ENCODE results near the gene AXIN1.
"Not testable (repeated sequence)": the region's sequence is repeated elsewhere in the genome, so short reads cannot be mapped to it uniquely, and the experiment has no call there.

Gene AXIN1

DNA sequence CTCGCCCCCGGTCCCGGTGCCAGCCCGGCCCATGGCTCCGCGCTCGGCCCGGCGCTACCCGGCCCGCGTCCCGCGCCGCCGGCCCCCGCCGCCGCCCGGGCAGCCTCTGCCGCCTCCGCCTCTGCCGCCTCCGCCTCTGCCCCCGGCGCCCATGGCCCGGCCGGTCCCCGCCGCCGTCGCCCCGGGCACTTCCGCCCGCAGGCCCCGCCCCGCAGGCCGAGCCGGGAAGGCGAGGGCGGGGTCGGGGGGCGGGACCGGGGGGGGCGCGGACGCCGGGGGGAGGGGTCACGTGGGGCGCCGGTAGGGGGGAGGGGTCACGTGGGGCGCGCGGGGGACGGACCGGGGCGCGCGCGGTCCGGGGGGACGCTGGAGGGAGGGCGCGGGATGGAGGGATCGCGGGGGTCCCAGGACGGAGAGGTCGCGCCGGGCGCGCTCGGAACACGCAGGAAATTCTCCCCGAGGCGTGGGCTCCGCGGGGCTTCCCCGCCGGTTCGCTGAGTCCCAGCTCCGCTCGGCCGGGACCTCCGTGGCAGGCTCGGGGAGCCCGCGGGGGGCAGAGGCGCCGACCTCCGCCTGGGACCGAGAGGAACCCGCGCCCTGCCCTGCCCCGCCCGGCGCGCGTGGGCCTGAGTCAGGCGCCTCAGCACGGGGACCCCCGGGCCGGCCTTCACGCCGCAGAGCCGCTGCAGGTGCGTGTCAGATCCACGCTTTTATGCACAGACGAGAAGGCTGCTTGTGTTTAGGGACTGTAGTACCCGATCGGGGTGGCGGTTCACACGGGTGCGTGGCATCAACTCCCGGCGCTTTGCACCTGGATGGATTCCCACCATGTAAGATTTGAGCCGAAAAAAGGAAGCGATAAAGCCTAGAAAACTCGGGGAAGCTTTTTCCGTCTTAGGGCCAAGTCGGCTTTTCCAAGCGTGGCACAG is 29.5 kb upstream of the AXIN1 start, which contains the start of gene PGAP6:
PGAP6 (minus strand) TSS at position 190 of the 929 bp plus-strand sequence; CDS start at position 33, 157 bp downstream.
- peak in 46 of 58 donors; percentile 11 to 76 (median 58) for DNase-seq

DNA sequence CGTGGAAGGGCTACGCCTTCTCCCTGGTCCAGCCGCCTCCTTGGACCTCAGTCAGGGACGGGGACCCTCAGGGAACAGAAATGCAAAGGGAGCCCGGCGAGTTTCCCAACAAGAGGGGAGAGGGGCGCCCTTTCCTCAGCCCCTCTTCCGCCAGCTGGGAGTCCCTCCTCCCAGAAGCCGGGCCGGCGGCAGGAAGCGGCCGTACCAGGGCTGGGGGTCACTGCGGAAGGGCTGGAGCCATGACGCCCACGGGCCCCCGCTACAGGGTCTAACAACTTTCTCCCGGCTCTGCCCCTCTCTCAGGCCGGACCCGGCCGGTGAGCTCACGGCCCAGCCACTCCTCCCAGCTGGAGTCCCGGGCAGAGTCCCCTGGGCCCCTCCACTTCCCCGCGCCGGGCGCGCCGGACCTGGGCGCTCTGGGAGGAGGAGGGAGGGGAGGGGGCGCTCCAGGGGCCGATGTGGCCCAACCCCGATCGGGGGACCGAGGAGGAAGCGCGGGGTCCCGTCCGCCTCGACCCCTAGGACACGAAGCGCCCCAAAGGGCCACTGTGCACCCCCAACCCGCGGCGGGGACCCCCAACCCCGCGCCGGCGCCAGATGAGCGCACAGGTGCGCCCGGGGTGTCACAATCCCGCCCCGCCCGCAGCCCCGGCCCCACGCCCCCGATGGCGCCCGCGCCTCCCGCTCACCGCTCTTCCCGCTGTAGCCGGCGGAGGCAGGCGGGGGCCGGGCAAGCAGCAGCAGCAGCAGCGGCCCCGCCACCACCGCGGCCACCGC is 28.7 kb upstream of the AXIN1 start:
- DNase-seq: no peak

DNA sequence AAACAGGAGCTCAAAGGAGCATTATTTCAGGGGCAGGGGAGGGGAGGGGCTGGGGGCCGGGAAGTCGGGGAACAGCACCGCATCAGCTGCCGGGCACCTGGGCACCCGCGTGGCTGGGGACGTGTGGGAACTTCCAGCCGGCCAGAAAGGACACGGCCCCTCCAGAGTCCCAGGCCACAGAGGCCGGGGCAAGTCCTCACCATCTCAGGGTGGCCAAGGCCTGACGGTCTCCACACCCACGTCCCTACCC is 28.2 kb upstream of the AXIN1 start:
- DNase-seq: no peak

DNA sequence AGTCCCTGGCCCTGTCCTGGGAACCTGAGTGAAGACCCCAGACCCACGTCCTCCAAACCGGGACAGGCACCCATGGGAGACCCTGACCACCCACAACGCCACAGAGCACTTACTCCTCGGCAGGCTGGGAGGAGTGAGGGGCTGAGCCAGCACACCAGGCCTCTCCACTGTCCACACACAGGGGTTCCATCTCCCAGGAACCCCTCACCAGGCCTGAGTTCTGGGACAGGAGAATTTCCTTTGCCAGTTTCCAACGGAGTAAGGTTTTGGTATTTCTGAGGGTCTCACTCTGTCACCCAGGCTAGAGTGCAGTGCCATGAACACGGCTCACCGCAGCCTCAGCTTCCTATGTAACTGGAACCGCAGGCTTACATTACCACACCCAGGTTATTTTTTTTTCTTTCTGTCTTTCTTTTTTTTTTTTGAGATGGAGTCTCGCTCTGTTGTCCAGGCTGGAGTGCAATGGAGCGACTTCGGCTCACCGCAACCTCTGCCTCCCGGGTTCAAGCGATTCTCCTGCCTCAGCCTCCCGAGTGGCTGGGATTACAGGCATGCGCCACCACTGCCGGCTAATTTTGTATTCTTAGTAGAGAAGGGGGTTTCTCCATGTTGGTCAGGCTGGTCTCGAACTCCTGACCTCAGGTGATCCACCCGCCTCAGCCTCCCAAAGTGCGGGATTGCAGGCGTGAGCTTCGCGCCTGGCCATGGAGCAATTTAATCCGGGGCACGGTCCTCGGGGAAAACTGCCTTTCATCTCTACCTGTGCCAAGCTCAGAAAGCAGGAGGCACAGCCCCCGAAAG is 27.6 kb upstream of the AXIN1 start:
- no peak for DNase-seq

DNA sequence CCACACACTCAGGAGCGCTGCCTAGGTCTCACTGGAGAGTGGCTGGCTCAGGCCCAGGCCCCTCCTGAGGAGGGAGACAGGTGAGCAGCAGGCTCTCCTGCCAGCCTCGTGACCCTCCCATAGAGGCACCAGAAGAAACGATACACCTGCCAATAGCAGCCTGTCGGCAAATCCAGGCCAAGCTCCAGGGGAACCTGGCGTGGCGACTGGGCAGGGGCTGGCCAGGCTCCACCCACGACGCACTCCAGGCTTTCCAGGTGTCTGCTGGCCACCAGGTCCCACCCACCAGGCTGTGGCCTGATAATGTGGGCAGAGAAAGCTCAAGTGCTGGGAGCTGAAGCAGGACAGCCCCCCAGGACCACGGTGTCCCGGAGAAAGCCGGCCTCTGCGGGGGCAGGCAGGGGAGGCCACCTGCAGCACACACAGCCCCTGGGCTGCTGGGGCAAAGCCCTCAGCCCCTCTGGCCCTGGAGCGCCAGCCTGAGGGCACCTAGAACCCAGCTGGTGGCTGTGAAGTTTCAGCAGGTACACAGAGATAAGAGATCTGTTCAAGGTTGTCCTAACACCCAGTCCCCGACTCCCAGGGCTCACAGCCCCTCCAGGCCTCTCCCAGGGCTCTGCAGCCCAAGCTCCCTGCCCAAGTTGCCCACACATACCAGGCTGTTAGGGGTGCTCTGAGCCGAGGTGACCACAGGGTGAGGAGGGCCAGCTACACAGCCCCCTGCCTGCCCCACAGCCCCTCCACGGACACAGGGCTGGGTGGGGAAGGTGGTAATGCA is 26.8 kb upstream of the AXIN1 start:
- DNase-seq: no peak

DNA sequence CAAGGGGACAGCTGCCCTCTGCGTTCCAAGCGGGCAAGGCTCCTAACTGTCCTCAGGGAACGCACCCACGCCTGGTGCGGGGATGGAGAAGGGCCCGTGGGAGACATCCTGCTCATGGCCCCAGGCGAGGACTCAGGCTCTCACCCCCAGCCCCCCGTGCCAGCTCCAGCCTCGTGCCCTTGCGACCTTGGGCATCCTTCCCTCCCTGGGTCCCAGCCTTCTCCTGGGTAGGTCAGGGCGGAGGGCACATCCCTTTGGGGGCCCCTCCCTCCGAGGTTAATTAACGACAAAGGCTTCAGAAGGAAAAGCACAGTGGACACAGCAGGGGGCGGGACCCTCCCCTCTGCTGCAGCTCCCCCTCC is 26.3 kb upstream of the AXIN1 start:
- DNase-seq: no peak

DNA sequence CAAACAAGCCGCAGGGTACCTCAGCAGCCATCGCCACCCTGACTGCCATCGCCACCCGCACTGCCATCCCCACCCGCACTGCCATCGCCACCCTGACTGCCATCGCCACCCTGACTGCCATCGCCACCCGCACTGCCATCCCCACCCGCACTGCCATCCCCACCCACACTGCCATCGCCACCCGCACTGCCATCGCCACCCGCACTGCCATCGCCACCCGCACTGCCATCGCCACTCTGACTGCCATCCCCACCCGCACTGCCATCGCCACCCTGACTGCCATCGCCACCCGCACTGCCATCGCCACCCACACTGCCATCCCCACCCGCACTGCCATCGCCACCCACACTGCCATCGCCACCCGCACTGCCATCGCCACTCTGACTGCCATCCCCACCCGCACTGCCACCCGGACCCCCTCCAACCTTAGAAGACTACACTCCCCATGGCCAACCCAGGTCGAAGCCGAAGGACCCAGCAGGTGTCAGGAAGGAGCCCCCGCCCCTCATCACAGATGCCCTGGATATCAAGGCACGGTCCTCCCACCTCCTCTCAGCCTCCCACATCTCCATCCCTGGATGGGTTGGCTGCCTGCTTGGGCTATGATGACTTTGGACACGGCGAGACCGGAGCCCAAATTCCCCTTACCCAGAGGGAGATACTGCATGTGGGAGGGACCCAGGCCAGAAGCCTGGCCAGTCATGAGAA is 25.7 kb upstream of the AXIN1 start:
- DNase-seq: not testable (repeated sequence)

DNA sequence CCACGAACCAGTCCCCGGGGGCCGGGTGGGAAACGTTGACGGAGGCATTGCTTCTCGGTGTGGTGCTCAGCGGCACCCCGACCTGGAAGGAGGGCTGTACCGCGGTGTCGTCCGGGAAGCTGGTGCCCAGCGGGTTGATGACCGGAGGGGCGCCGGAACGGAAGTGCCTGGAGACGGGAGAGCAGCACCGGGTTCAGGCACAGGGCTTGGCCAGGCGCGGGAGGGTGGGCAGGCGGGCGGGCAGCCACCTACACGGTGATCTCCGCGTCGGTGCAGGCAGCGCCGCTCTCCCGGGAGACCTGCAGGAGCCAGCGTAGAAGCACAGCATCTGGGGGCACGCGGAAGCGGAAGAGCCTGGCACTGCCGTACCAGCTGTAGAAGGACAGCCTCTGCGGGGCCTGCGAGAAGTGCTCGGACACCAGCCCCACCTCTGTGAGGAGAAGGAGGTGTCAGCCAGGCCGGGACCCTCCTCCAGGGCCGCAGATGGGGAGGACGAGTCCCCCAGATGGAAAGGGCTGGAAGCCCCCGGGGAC is 25.0 kb upstream of the AXIN1 start:
- DNase-seq: no peak

DNA sequence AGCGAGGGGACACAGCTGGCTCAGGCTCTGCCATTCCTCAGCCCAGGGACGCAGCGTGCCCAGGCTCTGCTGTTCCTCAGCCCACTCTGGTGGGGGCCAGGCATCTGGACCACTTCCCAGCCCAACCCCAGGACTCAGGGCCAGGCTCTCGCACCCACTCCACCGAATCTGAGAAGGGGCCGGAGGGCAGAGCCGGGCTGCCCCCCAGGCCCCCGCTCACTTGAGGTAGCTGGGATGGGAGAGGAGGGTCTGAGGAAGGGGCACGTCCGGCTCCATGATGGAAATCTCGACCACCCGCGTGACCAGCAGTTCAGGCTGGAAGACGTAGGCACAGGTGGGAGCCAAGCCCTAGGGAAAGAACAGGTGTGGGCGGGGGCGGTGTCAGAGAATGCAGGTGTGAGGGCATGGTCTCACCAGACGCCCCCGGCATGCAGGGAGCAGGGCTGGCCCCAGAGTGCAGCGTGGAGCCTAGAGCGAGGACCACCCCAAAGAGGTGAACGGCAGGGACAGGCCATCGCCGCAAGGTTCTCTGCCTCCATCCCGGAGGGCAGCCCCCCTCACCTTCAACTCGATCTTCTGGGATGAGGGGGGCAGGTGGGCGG is 24.4 kb upstream of the AXIN1 start:
- DNase-seq: no peak

DNA sequence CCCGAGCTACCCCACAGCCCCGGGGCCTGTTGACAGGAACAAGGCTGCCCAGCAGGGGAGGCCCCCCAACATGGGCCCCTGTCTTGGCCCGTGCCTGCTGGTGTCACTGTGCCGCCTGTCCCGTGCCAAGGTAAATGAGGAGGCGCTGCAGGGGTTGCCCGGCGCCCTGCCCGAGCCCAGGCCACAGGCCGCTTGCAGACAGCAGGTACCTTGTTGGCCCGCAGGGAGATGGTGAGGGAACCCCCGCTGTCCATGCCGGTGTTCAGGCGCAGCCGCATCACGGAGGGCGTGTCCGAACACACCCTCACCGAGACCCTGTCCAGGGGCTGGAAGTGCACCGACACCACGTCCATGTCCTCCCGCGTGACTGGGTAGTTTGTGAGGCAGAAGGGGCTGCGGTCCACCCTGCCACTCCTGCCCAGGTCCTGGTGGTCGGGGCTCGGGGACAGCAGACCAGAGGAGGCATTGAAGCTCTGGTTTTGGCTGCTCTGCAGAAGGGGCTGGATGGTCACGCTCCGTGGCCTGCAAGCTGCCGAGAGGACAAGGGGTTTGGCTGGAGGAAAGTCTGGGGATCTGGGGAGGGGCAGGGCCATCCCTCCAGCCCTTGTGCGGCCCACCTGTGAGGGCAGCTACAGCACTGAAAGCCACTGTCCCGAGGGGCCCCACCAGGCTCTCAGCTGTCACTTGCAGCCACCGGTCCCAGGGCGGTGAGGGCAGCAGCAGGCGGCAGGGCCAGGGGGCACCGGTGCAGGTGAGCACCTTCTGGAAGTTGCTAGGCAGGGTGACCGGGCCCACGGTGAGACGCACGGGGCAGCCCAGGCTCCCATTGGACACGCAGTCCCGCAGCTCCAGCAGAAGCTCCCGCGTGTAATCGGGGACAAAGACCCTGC is 23.6 kb upstream of the AXIN1 start:
- DNase-seq: no peak

DNA sequence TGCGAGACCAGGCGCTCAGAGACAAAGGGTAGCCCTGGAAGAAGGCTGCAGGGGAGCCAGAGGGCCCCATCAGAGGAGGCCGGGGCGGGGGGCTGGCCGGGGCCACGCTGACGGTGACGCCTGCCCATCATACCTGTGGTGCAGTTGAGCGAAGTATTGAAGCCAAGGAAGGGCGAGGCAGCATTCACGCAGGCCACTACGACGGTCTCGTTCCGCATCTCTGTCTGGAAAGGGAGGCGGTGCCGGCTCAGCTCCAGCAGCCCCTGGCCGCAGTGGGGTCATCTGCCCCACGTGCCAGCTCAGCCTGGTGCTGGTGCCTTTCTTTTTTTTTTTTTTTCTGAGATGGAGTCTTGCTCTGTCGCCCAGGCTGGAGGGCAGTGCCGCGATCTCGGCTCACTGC is 22.7 kb upstream of the AXIN1 start:
- DNase-seq: no peak

DNA sequence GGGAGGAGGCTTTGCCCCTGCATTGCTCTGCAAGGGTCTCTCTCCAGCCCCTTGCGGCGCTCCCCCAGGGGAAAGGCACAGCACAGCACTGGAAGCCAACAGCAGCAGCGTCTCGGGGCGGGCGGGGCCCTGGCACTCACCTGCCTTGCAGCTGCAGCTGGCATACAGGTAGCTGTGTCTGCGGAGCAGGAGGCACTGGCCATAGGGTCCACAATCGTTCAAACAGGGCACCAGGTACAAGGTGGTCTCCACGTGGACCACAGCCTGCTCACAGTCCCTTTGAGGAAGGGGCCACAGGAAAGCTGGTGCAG is 22.0 kb upstream of the AXIN1 start:
- no peak for DNase-seq

DNA sequence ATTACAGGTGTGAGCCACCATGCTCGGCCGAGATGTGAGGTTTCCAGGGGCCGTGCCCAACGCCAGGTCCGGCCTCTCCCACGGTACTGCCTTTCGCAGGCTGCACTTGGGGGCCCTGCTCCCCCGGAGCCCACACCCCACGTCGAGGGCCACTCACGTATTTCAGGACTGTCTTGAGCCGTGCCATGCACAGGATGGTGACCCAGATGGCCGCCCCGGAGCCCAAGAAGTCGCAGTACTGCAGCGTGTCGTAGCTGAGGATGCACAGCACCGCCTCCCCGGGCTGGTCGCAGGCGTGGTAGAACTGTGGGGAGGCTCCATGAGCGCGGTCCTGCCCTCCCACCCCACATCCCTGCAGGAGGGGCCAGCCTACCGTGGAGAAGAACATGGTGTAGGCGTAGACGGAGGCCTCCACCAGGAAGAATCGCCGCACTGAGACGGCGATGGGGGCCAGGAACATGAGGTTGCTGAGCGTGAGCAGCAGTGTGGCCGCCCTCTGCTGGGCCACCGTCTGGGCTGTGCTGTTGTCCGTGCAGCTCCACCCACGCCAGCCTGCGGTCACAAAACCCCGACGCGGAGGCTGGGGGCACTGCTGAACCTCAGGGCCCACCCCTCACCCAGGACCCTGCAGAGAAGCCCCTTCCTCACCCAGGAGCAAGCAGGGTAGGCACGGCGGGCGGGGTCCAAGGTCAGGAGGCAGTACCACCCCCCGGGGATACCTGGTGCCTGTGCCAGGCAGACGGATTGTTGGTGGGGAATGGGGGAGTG is 21.5 kb upstream of the AXIN1 start:
- DNase-seq: no peak

DNA sequence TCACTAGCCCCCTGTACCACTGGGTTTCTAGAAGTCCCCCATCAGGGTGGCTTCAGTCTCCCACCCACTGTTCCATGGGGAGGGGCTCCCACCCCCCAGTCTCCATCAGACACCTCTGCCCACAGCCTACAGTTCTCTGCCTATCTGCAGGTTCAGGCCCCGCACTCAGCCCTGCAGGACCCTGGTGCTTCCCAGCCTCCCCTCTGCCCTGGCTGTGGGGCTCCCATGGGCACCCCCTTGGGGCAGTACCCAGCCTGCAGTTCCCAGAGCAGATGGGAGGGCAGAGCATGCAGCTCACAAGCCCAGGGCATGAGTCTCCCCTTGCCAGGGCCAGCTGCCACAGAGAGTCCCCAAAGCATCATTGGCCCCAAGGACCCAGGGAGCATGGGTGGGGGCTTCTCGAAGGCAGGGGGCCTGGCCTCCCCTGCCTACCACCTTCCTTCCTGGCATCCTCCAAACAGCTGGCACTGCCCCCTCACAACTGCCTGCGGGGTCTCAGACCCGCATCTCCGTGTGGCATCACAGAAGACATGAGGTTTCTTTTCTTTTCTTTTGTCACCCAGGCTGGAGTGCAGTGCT is 20.6 kb upstream of the AXIN1 start:
- DNase-seq: no peak

DNA sequence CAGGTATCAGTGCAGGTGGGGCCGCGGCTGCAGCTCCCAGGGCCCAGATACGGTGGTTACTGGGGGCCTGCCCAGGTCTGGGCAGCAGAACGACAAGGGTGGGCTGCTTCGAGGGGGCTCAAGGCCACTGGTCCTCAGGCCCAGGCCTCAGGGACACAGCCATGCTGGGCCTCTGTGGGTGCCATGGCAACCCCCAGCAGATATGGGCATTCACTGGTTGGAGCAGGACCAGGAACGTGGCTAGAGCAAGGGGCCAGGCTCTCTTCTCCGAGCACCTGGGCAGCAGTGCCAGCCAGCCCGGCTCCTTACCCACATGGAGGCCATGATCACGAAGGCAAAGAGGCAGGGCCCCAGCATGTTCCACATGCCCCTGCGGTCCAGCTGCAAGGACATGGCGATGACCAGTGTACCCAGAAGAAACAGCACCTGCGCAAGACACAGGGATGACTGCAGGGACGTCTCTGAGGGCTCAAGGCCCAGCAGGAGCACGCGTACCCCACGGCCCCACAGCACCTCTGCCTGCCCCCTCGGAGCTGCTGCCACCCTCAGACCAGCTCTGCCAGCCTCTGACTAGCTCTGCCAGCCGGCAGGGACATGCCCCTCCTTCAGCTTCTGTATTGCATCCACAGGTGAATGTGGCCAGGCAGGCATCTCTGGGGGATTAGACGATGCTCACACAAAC is 19.9 kb upstream of the AXIN1 start:
- DNase-seq: no peak

DNA sequence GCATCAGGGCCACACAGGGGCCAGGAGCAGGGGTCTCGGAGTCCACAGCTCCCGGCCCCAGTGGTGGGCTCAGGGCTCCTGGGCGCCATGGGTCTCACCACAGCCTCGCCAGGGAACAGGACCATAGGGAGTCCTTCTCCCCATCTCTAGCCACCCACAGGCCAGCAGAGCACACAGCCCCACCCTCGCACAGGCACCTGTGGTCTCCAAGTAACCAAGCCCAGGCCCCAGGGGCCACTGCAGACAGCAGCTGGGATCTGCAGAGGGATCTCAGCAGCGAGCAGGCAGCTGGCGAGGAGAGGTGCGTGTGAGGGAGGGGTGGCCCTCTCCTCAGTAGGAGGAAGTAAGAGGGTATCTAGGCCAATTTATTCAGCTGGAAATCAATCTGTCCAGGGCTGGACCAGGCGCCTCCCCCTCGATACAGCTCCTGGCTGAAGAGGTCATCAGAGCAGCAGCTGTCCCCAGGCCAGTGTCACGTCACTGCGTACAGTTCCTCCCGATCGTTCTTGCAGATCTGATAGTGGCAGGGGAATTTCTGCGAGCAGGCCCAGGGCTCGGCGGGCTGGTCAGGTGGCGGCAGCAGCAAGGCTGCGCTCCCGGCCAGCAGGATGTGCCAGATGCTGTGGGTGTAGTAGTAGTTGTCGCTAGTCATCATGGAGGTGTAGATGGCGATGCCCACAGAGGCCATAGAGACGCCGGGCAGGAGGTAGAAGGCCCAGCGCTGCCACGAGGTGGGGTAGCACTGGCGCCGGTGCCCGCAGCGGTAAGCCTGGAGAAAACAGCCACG is 19.2 kb upstream of the AXIN1 start:
- no peak for DNase-seq
